Measurements from ENCODE around the gene KRTAP10-3. TPM values are rescaled to one million over a fixed set of nuclear protein-coding genes. Genes with fewer than 3 reads are reported as not detected.

The KRTAP10-3 gene
- polyA plus RNA-seq (2012; rRNA removed) = not detected in 2 replicates
- polyA plus RNA-seq (2012; cell fraction: cytosol; rRNA removed) = not detected in 2 replicates
- polyA plus RNA-seq (2012; cell fraction: nucleus; rRNA removed) = not detected in 2 replicates

GRCh38 chr21:44558695-44559094, at the start of gene KRTAP10-3:
KRTAP10-3 (minus strand) TSS chr21:44558795; CDS start chr21:44558715, 80 bp downstream.
- Histone ChIP-seq H4K20me1 (ENCODE audit: insufficient read depth) (no peaks in the 10 kb centered on the region), H3K27me3 (ENCODE audit: insufficient read depth) (peaks cover 43% of the 10 kb centered on the region), H3K4me2 (no peak within 1 kb of the TSS), H3K36me3 (replicated peaks in 1 of 2; ENCODE audit: control insufficient read depth in 1 of 2, insufficient read depth in 2 of 2, low read length in 1 of 2) (no peaks in the 10 kb centered on the region), H3K9me3 (no peaks in the 10 kb centered on the region), H3K27ac (ENCODE audit: low read depth in 2 of 2, low read length in 1 of 2) (no peak within 1 kb of the TSS), H3K9me2 (no peaks in the 10 kb centered on the region), H3K4me1 (ENCODE audit: control insufficient read depth in 1 of 2, insufficient read depth in 2 of 2, low read depth in 1 of 2, low read length in 1 of 2) (no peaks in the 10 kb centered on the region), H3K9ac (no peak within 1 kb of the TSS), H3F3A (replicated peaks; ENCODE audit: insufficient read depth) (no peaks in the 10 kb centered on the region), H2AFZ (ENCODE audit: low read depth) (no peak within 1 kb of the TSS), H3K4me3 (ENCODE audit: low read depth in 2 of 2, low read length in 1 of 2) (no peak within 1 kb of the TSS), H3K79me2 (ENCODE audit: insufficient read depth) (no peaks in the 10 kb centered on the region)
- no peak for DNase-seq
- ChIA-PET POLR2A (no interaction called here), CTCF (no interaction called here)
- no peak for TF ChIP-seq REST (IDR thresholded peaks at IDR 0.05; ENCODE audit: low read depth, low read length)
- no peak for TF ChIP-seq CTCF (IDR thresholded peaks at IDR 0.05)
- TF ChIP-seq USF1 (IDR thresholded peaks at IDR 0.05; ENCODE audit: borderline replicate concordance, low read depth) = no peak
- TF ChIP-seq TEAD4 (IDR thresholded peaks at IDR 0.05; ENCODE audit: borderline replicate concordance, insufficient read depth) = no peak
- TF ChIP-seq TAF1 (IDR thresholded peaks at IDR 0.05; ENCODE audit: borderline replicate concordance, low read depth, low read length) = no peak
- TF ChIP-seq EP300 (IDR thresholded peaks at IDR 0.05; ENCODE audit: borderline replicate concordance in 1 of 2, low read depth in 1 of 2, low read length in 1 of 2) = no peak
- TF ChIP-seq MEF2A (IDR thresholded peaks at IDR 0.05; ENCODE audit: borderline replicate concordance, low read depth) = no peak
- no peak for TF ChIP-seq NRF1 (IDR thresholded peaks at IDR 0.05; ENCODE audit: low read depth, low read length)
- no peak for TF ChIP-seq RFX5 (IDR thresholded peaks at IDR 0.05; ENCODE audit: low read length)
- no peak for TF ChIP-seq JUND (IDR thresholded peaks at IDR 0.05)
- no peak for TF ChIP-seq NFIC (IDR thresholded peaks at IDR 0.05; ENCODE audit: borderline replicate concordance)
- TF ChIP-seq MAX (IDR thresholded peaks at IDR 0.05; ENCODE audit: low read depth) = no peak
- TF ChIP-seq ELF1 (IDR thresholded peaks at IDR 0.05) = no peak
- WGBS (ENCODE audit: low lambda C conversion rate) = 3% methylated on average over 5 of the region's 5 CpGs

All from SK-N-SH (cell line).